Measurements from ENCODE around the gene TAPBPL. TPM values are rescaled to one million over a fixed set of nuclear protein-coding genes. Genes with fewer than 3 reads are reported as not detected.

The TAPBPL gene
- polyA plus RNA-seq, 1 donor (not counting 4 experiments of a cell fraction or from before 2014, with no cell fraction given): 4.8 TPM

GRCh38 chr12:6416596-6416995 lies 35.2 kb upstream of the TAPBPL start:
- DNase-seq (ENCODE audit: low read depth, low spot score) (no peak), FAIRE-seq (no peak)
- Histone ChIP-seq H3K4me1 (ENCODE audit: control insufficient read depth, extremely low read depth, insufficient read depth, low read length) (no peaks in the 10 kb centered on the region), H3K79me2 (ENCODE audit: control insufficient read depth, insufficient read depth, low read length) (no peaks in the 10 kb centered on the region), H3K27me3 (ENCODE audit: control insufficient read depth, extremely low read depth, insufficient read depth, low read length) (no peaks in the 10 kb centered on the region), H4K20me1 (ENCODE audit: control insufficient read depth, extremely low read depth, insufficient read depth, low read length) (no peaks in the 10 kb centered on the region), H3K9me1 (ENCODE audit: control insufficient read depth, extremely low read depth, insufficient read depth, low read length) (no peaks in the 10 kb centered on the region), H3K9me3 (ENCODE audit: control insufficient read depth, low read depth, low read length) (no peaks in the 10 kb centered on the region), H3K36me3 (ENCODE audit: control insufficient read depth in 2 of 2, extremely low read depth in 1 of 2, insufficient read depth in 2 of 2, low read length in 2 of 2) (peaks cover 0 to 8% of the 10 kb centered on the region in 2 experiments), H3K4me2 (ENCODE audit: control insufficient read depth, extremely low read depth, insufficient read depth, low read depth, low read length) (no peak overlapping the region), H3K9ac (ENCODE audit: control insufficient read depth, extremely low read depth, insufficient read depth, low read length) (no peak overlapping the region), H3K4me3 (ENCODE audit: control insufficient read depth in 2 of 3, extremely low read depth in 1 of 3, insufficient read depth in 2 of 3, low read depth in 1 of 3, low read length in 3 of 3) (no peak overlapping the region), H3K27ac (ENCODE audit: control insufficient read depth, insufficient read depth, low read length) (no peak overlapping the region), H2AFZ (ENCODE audit: control insufficient read depth, low read length) (no peak overlapping the region)
- TF ChIP-seq, protein P1, sequence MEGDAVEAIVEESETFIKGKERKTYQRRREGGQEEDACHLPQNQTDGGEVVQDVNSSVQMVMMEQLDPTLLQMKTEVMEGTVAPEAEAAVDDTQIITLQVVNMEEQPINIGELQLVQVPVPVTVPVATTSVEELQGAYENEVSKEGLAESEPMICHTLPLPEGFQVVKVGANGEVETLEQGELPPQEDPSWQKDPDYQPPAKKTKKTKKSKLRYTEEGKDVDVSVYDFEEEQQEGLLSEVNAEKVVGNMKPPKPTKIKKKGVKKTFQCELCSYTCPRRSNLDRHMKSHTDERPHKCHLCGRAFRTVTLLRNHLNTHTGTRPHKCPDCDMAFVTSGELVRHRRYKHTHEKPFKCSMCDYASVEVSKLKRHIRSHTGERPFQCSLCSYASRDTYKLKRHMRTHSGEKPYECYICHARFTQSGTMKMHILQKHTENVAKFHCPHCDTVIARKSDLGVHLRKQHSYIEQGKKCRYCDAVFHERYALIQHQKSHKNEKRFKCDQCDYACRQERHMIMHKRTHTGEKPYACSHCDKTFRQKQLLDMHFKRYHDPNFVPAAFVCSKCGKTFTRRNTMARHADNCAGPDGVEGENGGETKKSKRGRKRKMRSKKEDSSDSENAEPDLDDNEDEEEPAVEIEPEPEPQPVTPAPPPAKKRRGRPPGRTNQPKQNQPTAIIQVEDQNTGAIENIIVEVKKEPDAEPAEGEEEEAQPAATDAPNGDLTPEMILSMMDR (optimal IDR thresholded peaks at IDR 0.05 in 1 of 3, IDR thresholded peaks at IDR 0.05 in 1 of 3, conservative IDR thresholded peaks at IDR 0.05 in 1 of 3; ENCODE audit: extremely low read depth in 1 of 3, insufficient read depth in 2 of 3, low read length in 3 of 3): no peak
- no peak for TF ChIP-seq EZH2 (IDR thresholded peaks at IDR 0.05; ENCODE audit: low read length)
- dilution Hi-C loops (cut with MboI; ENCODE audit: extremely low pct_ligation_motif_present, low sequenced_read_pairs): no loop called here

GRCh38 chr12:6418796-6419195 lies 33.0 kb upstream of the TAPBPL start:
- Histone ChIP-seq H3K4me3 (ENCODE audit: control insufficient read depth in 2 of 3, extremely low read depth in 1 of 3, insufficient read depth in 2 of 3, low read depth in 1 of 3, low read length in 3 of 3) (no peak overlapping the region), H4K20me1 (ENCODE audit: control insufficient read depth, extremely low read depth, insufficient read depth, low read length) (no peaks in the 10 kb centered on the region), H3K4me1 (ENCODE audit: control insufficient read depth, extremely low read depth, insufficient read depth, low read length) (no peaks in the 10 kb centered on the region), H3K9me3 (ENCODE audit: control insufficient read depth, low read depth, low read length) (no peaks in the 10 kb centered on the region), H3K27ac (ENCODE audit: control insufficient read depth, insufficient read depth, low read length) (no peak overlapping the region), H3K4me2 (ENCODE audit: control insufficient read depth, extremely low read depth, insufficient read depth, low read depth, low read length) (no peak overlapping the region), H3K36me3 (ENCODE audit: control insufficient read depth in 2 of 2, extremely low read depth in 1 of 2, insufficient read depth in 2 of 2, low read length in 2 of 2) (peaks cover 0 to 7% of the 10 kb centered on the region in 2 experiments), H2AFZ (ENCODE audit: control insufficient read depth, low read length) (no peak overlapping the region), H3K9ac (ENCODE audit: control insufficient read depth, extremely low read depth, insufficient read depth, low read length) (no peak overlapping the region), H3K79me2 (ENCODE audit: control insufficient read depth, insufficient read depth, low read length) (no peaks in the 10 kb centered on the region), H3K27me3 (ENCODE audit: control insufficient read depth, extremely low read depth, insufficient read depth, low read length) (no peaks in the 10 kb centered on the region), H3K9me1 (ENCODE audit: control insufficient read depth, extremely low read depth, insufficient read depth, low read length) (no peaks in the 10 kb centered on the region)
- no peak for TF ChIP-seq EZH2 (IDR thresholded peaks at IDR 0.05; ENCODE audit: low read length)
- TF ChIP-seq, protein P1 (optimal IDR thresholded peaks at IDR 0.05 in 1 of 3, IDR thresholded peaks at IDR 0.05 in 1 of 3, conservative IDR thresholded peaks at IDR 0.05 in 1 of 3; ENCODE audit: extremely low read depth in 1 of 3, insufficient read depth in 2 of 3, low read length in 3 of 3): no peak
- FAIRE-seq: no peak
- dilution Hi-C loops (cut with MboI; ENCODE audit: extremely low pct_ligation_motif_present, low sequenced_read_pairs): no loop called here
- no peak for DNase-seq (ENCODE audit: low read depth, low spot score)
